HepG2 (cell line): Measurements from ENCODE around the gene FAM170B.

ENCODE experiments used
- CTCF ChIP-seq: sonication (generic); formaldehyde crosslinking; IDR thresholded peaks from 2 replicates; pipeline ENCODE4 v1.5.0; 2020; ENCODE audit warnings: mild to moderate bottlenecking, missing genetic modification reagents, moderate library complexity
- HES4 ChIP-seq: sonication (generic); formaldehyde crosslinking; IDR thresholded peaks from 2 replicates; pipeline ENCODE4 v1.9.0; 2021; ENCODE audit warnings: mild to moderate bottlenecking, missing genetic modification reagents, borderline replicate concordance
- REST ChIP-seq, 2 experiments: IDR thresholded peaks; 2 replicates each; pipeline ENCODE4 v1.6.1; 2011 to 2012; ENCODE audit warnings: low read length in 2 of 2, borderline replicate concordance in 1 of 2, low read depth in 1 of 2, mild to moderate bottlenecking in 1 of 2, moderate library complexity in 1 of 2
- TBX3 ChIP-seq: fragments of 450-650 bp; IDR thresholded peaks from 2 replicates; pipeline ENCODE4 v1.6.1; 2017; ENCODE audit warnings: antibody characterized with exemption, mild to moderate bottlenecking, inconsistent platforms, borderline replicate concordance
- TCF7 ChIP-seq: sonication (generic); IDR thresholded peaks from 2 replicates; pipeline ENCODE4 v1.6.1; 2016; ENCODE audit warnings: antibody characterized with exemption, low read depth
- ZNF839 ChIP-seq: sonication (generic); formaldehyde crosslinking; IDR thresholded peaks from 2 replicates; pipeline ENCODE4 v1.4.0; 2020; ENCODE audit warnings: missing genetic modification reagents, mild to moderate bottlenecking, borderline replicate concordance

GRCh38 chr10:49134327-49134726 is 506 bp upstream of the FAM170B start:
- TF ChIP-seq TBX3 (no peak), REST (IDR thresholded peaks at IDR 0.05; ENCODE audit: borderline replicate concordance in 1 of 2, low read depth in 1 of 2, low read length in 2 of 2) (no peak), CTCF (no peak), TCF7 (no peak), ZNF839 (CRISPR knock-in tag) (no peak), HES4 (CRISPR knock-in tag) (no peak)
